Activated CD8-positive, alpha-beta memory T cell treated with anti-CD3 and anti-CD28 coated beads, Interleukin-2, amount 50 U/mL, for 24 hours (primary cell): Measurements from ENCODE around the gene MORN5.

Experiments
- DNase-seq: peaks from one replicate; pipeline ENCODE4 v3.0.0-alpha.2; 2020; ENCODE audit errors: extremely low read depth

The MORN5 gene

DNA sequence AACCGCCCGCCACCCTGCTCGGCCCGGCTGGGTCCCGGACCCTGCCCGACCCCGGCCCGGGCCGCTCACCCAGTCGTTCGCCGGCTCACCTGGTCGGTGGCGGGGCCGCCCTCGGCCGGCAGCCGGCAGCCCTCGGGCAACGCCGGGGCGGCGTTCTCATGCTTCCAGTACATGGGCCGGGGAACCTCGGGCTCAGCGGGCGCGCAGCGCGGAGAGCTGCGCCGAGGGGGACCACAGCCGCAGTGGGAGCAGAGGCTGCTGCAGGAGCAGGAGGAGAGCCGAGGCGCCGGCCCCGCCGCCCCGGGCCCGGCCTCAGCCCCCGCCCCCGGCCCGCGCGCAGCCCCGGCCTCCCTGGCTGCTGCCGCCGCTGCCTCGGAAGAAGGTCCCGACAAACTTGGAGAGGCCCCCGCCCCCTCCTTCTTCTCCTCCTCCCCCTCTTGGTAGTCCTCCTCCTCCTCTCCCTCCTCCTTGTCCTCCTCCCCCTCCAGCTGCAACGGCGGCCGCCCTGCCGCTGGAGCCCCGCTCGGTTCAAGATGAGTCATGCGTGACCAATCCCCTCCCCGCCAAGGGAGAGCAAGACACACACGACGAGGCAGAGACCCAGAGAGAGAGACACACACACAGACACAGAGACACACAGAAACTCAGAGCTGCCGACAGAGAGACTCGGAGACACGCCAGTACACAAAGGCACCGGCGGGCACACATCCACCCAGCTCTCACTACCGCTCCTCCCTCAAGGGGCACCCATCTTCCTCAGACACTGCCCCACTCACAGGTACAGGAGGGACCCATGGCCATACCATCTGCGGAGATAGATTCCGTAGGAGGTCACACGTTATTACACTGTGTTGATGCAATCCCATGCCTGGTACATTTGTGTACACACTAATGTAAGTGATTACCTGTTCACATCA, 69.1 kb downstream of the MORN5 start, which contains the start of gene LHX6:
Gene LHX6 (minus strand): TSS at position 390 of the 917 bp plus-strand sequence. CDS start 217 bp downstream, at position 173.
- no peak for DNase-seq

DNA sequence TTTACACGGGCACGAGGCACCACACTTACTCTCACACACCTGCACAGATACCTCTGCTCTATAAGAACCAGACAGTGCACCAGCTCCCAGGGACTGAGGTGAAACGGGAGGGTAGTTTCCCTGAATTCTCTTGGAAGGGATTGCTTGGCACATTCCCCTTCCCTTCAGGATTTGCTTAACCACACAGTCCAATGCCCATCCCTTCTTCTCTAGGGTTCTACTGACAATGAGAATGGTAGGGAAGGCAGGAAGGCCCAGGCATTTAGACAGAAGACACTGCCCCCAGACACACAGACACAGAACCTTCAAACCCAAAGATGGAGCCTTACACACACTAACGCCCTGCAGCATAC, 69.8 kb downstream of the MORN5 start:
- DNase-seq = no peak

DNA sequence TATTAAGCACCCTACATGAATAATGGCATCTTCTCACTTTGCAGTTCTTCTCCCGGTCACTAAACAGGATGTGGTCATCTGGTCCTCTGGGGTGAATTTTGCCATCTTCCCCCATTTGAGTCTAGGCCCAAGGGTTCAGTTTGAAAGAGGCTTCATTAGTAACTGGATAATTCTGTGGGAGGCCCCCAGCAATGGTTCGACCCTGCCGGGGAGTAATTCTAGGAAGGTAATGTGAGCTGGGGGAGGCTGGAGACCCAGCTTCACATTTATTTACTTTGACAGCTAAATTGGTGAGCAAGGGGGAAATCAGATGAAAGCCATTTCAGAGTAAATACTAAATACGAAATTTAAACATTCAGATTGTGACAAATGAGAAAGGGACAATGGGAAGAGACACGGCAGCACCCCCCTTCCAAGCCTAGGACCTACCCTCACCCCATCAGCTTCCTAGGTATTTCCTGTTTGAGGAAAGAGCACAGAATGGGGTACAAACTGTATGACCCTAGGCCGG, 73.1 kb downstream of the MORN5 start:
- no peak for DNase-seq

DNA sequence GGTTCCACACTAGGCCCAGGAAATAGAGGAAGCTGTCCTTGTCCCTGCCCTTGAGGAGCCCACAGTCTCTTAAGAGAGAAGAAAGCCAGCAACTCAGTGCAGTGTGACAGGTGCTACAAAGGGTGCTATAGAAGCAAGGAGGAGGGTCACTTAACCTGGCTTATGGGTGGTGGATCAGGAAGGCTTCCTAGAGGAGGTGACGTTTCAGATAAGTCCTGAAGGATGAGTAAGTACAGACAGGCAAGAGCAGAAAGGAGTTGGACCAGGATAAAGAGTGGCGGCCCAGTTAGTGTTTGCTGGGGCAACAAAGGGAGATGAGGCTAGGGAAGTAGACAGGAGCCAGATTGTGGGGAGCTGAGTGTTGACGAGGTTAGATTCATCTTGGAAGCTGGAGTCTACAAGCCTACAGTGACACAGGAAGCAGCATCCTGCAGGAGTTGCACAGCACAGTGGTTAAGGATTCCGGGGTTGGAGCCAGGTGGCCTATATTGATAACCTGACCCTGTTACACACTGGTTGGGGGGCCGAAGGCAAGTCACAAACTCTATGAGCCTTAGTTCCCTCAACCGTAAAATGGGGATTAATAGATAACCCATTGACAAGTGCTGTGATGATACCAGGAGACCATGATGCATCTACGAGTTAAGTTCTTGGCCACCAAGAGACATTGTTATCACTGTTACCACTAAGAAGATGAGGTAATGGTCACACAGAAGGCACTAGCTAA, 74.5 kb downstream of the MORN5 start:
- no peak for DNase-seq

DNA sequence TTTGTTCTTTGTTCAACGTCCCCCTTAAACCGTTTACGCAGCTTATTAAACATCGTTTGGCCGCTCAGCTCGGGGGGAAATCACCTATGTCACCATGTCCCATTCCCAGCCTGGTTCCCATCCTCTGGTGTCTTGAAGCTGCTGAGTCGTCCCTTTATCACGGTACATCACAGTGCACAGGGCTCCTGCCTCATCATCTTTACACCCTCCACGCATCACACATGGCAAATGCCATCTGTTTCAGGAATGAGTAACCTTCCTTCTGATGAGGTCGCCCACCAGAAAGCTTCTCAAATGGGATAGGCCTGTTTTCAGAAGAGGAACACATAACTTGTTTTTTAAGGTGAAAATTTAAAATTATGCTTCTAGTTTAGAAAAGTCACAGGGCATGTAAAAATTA, 77.0 kb downstream of the MORN5 start:
- no peak for DNase-seq

DNA sequence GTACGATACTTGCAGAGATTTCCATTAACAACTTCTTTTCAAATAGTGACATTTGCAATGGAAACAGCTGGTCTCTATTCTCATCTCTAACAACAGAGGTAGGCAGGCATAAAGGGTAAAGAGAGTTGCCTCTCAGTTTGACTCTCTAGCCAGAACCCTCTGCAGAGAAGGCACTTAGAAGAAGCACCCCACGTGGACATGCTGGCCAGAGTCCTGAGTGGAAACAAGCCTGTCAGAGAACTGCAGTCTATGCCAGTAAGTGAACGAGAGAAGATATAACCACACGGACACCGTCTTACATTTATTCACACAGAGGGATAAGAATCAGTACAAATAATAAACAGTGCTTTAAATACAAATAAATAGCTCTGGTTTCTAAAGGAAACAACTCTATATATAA, 80.0 kb downstream of the MORN5 start:
- DNase-seq = no peak

DNA sequence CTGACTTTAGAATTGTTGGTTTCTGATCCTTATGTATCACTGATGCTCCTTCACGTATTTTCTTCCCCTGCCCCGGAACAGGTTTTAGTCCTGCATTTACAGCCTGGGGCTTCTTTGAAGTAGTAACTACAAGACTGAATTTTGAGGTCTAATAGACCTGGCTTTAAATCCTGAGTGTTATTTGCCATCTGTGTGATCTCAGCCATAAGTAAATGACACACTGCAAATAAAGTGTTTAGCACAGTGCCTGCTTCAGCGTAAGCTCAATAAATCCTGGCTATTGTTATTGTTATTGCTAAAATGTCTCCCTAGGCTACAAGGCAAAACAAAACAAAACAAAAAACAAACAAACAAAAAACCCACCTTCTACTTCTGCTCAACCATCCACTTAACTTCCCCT, 84.6 kb downstream of the MORN5 start:
- DNase-seq = no peak

DNA sequence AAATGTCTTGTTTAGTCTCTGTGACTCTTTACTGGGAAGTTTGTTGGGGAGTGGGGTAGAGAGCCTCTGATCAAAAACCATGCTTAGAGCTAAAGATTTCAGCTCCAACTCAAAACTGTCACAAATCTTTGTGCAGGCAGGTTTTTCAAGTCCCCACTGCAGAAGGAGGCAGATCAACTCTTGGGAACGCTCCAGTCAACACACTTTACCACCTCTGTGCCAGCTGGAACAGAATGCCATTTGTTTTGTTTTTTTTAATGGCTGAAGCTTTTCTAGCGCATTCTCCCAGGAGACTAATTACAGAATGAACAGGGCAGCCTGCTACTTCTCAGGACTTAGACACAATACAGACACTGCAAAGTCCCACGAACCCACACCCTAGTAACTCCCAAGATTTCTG, 87.0 kb downstream of the MORN5 start:
- no peak for DNase-seq

DNA sequence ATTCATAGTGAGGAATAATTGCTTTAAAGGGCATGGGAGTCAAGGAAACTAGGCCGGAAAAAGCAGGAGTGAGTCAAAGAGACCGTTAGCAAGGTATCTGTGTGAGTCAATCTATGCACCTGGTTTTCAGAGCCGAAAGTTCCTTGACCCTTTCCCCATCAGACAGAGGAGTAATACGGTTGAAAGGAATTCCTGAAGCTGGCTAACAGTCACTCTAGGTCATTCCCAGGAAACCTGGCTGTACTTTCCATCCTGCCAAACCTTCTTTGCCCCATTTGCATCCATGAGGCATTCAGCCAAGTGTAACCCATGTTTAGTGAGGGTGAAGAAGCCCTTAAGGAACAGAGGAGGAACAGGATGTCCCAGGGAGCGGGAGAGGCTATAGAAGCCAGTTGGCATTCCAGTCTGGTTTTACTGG, 88.7 kb downstream of the MORN5 start:
- DNase-seq = no peak
